Liver (tissue), 9 donors: ENCODE data around the gene ZNF532. TPM values are rescaled to one million over a fixed set of nuclear protein-coding genes. Genes with fewer than 3 reads are reported as not detected.

ENCODE experiments used
- DNase-seq: peaks from one replicate; pipeline ENCODE4 v3.0.0-alpha.2; 2017; ENCODE audit warnings: low spot score
- H3K27ac ChIP-seq, 2 donors: one replicate each; pipeline ENCODE4 v1.7.0; 2013; ENCODE audit warnings: inconsistent platforms in 2 of 2, low read length in 2 of 2, control low read depth in 1 of 2, low read depth in 1 of 2, mild to moderate bottlenecking in 1 of 2
- H3K27me3 ChIP-seq, 4 donors: one replicate each; pipeline versions ENCODE4 v1.6.1 to v1.7.0; 2013; ENCODE audit warnings: low read length in 3 of 4, inconsistent platforms in 1 of 4, mild to moderate bottlenecking in 1 of 4, moderate library complexity in 1 of 4; ENCODE audit not compliant: control insufficient read depth in 4 of 4, insufficient read depth in 4 of 4
- H3K36me3 ChIP-seq, 4 donors: one replicate each; pipeline versions ENCODE4 v1.6.1 to v1.7.0; 2013; ENCODE audit warnings: low read length in 3 of 4, mild to moderate bottlenecking in 3 of 4, low read depth in 1 of 4, moderate library complexity in 1 of 4; ENCODE audit not compliant: control insufficient read depth in 4 of 4, insufficient read depth in 3 of 4
- H3K4me1 ChIP-seq, 4 donors: one replicate each; pipeline versions ENCODE4 v1.6.1 to v1.7.0; 2013; ENCODE audit warnings: low read length in 3 of 4, mild to moderate bottlenecking in 3 of 4, moderate library complexity in 1 of 4; ENCODE audit not compliant: control insufficient read depth in 4 of 4, insufficient read depth in 4 of 4
- H3K4me3 ChIP-seq, 3 donors: one replicate each; pipeline versions ENCODE4 v1.6.1 to v1.7.0; 2013; ENCODE audit warnings: low read length in 3 of 3, control low read depth in 1 of 3, low read depth in 1 of 3, mild to moderate bottlenecking in 1 of 3
- H3K9ac ChIP-seq, 2 donors: one replicate each; pipeline ENCODE4 v1.7.0; 2013; ENCODE audit warnings: low read length in 2 of 2, mild to moderate bottlenecking in 2 of 2, moderate library complexity in 2 of 2, control low read depth in 1 of 2, low read depth in 1 of 2
- H3K9me3 ChIP-seq, 4 donors: one replicate each; pipeline versions ENCODE4 v1.6.1 to v1.7.0; 2013; ENCODE audit warnings: low read length in 3 of 4; ENCODE audit not compliant: control insufficient read depth in 4 of 4
- ATF3 ChIP-seq: IDR thresholded peaks from 2 replicates; pipeline ENCODE4 v1.6.1; 2016; ENCODE audit warnings: antibody characterized with exemption
- CTCF ChIP-seq: fragments of 150-350 bp; IDR thresholded peaks from 2 replicates; pipeline ENCODE4 v1.5.1; 2017; ENCODE audit warnings: improper control_type of control experiment, low read depth, low read length; ENCODE audit not compliant: missing input control
- EGR1 ChIP-seq, 2 donors: IDR thresholded peaks; 2 replicates each; pipeline ENCODE4 v1.6.1; 2016 to 2018; ENCODE audit warnings: antibody characterized with exemption in 2 of 2, low read depth in 2 of 2
- FOXA2 ChIP-seq: IDR thresholded peaks from 2 replicates; pipeline ENCODE4 v1.6.1; 2016; ENCODE audit warnings: antibody characterized with exemption
- GABPA ChIP-seq, 2 donors: IDR thresholded peaks in 1 of 2; conservative IDR thresholded peaks in 1 of 2; 2 replicates each; pipeline ENCODE4 v1.6.1; 2016; ENCODE audit warnings: antibody characterized with exemption in 2 of 2, mild to moderate bottlenecking in 1 of 2, moderate library complexity in 1 of 2
- HNF4A ChIP-seq, 2 donors: conservative IDR thresholded peaks; 2 replicates each; pipeline ENCODE4 v1.6.1; 2016; ENCODE audit warnings: antibody characterized with exemption in 2 of 2, mild to moderate bottlenecking in 2 of 2
- HNF4G ChIP-seq: IDR thresholded peaks from 2 replicates; pipeline ENCODE4 v1.6.1; 2016; ENCODE audit warnings: antibody characterized with exemption
- JUND ChIP-seq, 2 donors: IDR thresholded peaks; 2 replicates each; pipeline ENCODE4 v1.6.1; 2016; ENCODE audit warnings: antibody characterized with exemption in 2 of 2
- NR2F2 ChIP-seq: IDR thresholded peaks from 2 replicates; pipeline ENCODE4 v1.6.1; 2016; ENCODE audit warnings: antibody characterized with exemption
- RAD21 ChIP-seq, 2 donors: IDR thresholded peaks; 2 replicates each; pipeline ENCODE4 v1.6.1; 2016; ENCODE audit warnings: antibody characterized with exemption in 2 of 2, mild to moderate bottlenecking in 2 of 2
- RXRA ChIP-seq, 2 donors: IDR thresholded peaks; 2 replicates each; pipeline ENCODE4 v1.6.1; 2017 to 2018; ENCODE audit warnings: antibody characterized with exemption in 2 of 2, mild to moderate bottlenecking in 1 of 2
- SP1 ChIP-seq: IDR thresholded peaks from 2 replicates; pipeline ENCODE4 v1.6.1; 2018; ENCODE audit warnings: antibody characterized with exemption, mild to moderate bottlenecking
- TAF1 ChIP-seq: conservative IDR thresholded peaks from 2 replicates; pipeline ENCODE4 v1.6.1; 2016; ENCODE audit warnings: antibody characterized with exemption, mild to moderate bottlenecking
- YY1 ChIP-seq: IDR thresholded peaks from 2 replicates; pipeline ENCODE4 v1.6.1; 2016; ENCODE audit warnings: antibody characterized with exemption, mild to moderate bottlenecking
- WGBS: extraction: QIAGEN DNeasy Blood & Tissue Kit; methylation state at CpG from one replicate; pipeline ENCODE4 v1.1.7; 2013; 5-methylcytosine and 5-hydroxymethylcytosine counted together
- polyA plus RNA-seq, 2 donors: library from polyadenylated mRNA; stranded (reverse) in 1 of 2; unstranded in 1 of 2; fragments of 200-250 nt in 1 of 2; fragments of >200 nt in 1 of 2; fragmentation: Nextera tagmentation in 1 of 2; extraction: Ambion mirVana in 1 of 2; gene quantifications; one replicate each; pipeline versions ENCODE4 v1.2.1 to v1.2.3, GENCODE V29; 2013 to 2015
- total RNA-seq, 2 donors: library from RNA; depleted of rRNA; stranded (reverse); fragments of >200 nt; gene quantifications; one replicate each; pipeline ENCODE4 v1.2.3, GENCODE V29; 2014
- TF ChIP-seq, protein P1 (sequence below): IDR thresholded peaks from 2 replicates; pipeline ENCODE4 v1.6.1; 2016; ENCODE audit warnings: antibody characterized with exemption, mild to moderate bottlenecking
- TF ChIP-seq, protein P2 (sequence below): IDR thresholded peaks from 2 replicates; pipeline ENCODE4 v1.6.1; 2016; ENCODE audit warnings: antibody characterized with exemption
- TF ChIP-seq, protein P3 (sequence below): IDR thresholded peaks from 2 replicates; pipeline ENCODE4 v1.6.1; 2016; ENCODE audit warnings: antibody characterized with exemption
- donor health status: healthy.
- donor health status: healthy.
- donor health status: healthy.
- donor health status: healthy.
- donor health status: healthy.

Gene ZNF532
- total and polyA plus RNA-seq, 4 donors, result 0.68 to 5.6 (median 2.5) TPM

- H3K27me3 ChIP-seq, result no peaks in the 10 kb centered on the region
- H3K4me1 ChIP-seq, result peaks cover 0 to 6% (median 1%) of the 10 kb centered on the region in 4 donors
- H3K9ac ChIP-seq, result no peak overlapping the region
These were observed 16.0 kb upstream of the ZNF532 start for GRCh38 chr18:58848685-58849084.

DNA sequence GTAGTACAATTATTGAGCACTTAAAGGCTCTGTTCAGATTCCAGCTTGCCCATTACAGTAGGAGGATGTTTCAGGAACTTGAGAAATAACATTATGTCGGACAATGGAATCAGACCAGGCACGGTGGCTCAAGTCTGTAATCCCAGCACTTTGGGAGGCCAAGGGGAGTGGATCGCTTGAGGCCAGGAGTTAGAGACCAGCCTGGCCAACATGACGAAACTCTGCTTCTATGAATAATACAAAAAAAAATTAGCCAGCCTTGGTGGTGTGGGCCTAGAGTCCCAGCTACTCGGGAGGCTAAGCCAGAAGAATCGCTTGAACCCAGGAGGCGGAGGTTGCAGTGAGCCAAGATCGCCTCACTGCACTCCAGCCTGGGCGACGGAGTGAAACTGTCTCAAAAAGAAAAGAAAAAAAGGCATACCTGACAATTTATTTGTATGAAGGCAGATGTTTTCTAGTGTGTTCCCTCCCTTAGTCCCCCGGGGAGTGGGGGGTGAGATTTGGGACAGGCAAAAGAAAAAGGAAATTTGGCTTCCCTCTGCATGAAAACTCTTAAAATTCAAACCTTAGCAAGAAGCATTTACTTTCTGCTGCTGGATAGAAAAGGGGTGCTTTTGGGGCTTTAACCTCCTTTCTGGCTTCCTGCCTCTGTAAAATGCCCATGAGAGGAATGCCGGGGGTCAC lies 13.7 kb upstream of the ZNF532 start:
- DNase-seq, result no peak
- no peak overlapping the region for H3K27ac ChIP-seq

More at GRCh38 chr18:58848685-58849084, 16.0 kb upstream of the ZNF532 start:
- WGBS, result 92% methylated on average over 3 of the region's 3 CpGs
- Histone ChIP-seq H3K4me3 (no peak overlapping the region), H3K9me3 (peaks cover 0 to 3% (median 0%) of the 10 kb centered on the region in 4 donors), H3K27ac (no peak overlapping the region), H3K36me3 (no peaks in the 10 kb centered on the region)
- TF ChIP-seq, protein P1, sequence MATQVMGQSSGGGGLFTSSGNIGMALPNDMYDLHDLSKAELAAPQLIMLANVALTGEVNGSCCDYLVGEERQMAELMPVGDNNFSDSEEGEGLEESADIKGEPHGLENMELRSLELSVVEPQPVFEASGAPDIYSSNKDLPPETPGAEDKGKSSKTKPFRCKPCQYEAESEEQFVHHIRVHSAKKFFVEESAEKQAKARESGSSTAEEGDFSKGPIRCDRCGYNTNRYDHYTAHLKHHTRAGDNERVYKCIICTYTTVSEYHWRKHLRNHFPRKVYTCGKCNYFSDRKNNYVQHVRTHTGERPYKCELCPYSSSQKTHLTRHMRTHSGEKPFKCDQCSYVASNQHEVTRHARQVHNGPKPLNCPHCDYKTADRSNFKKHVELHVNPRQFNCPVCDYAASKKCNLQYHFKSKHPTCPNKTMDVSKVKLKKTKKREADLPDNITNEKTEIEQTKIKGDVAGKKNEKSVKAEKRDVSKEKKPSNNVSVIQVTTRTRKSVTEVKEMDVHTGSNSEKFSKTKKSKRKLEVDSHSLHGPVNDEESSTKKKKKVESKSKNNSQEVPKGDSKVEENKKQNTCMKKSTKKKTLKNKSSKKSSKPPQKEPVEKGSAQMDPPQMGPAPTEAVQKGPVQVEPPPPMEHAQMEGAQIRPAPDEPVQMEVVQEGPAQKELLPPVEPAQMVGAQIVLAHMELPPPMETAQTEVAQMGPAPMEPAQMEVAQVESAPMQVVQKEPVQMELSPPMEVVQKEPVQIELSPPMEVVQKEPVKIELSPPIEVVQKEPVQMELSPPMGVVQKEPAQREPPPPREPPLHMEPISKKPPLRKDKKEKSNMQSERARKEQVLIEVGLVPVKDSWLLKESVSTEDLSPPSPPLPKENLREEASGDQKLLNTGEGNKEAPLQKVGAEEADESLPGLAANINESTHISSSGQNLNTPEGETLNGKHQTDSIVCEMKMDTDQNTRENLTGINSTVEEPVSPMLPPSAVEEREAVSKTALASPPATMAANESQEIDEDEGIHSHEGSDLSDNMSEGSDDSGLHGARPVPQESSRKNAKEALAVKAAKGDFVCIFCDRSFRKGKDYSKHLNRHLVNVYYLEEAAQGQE, result no peak
- no peak for TF ChIP-seq FOXA2
- no peak for TF ChIP-seq TAF1
- no peak for TF ChIP-seq EGR1 (IDR thresholded peaks at IDR 0.05; ENCODE audit: low read depth in 2 of 2)
- TF ChIP-seq YY1, result no peak
- no peak for DNase-seq

More for the DNA sequence above, 13.7 kb upstream of the ZNF532 start:
- H3K4me3 ChIP-seq, result no peak overlapping the region
- no peak for TF ChIP-seq NR2F2
- TF ChIP-seq RXRA (IDR thresholded peaks at IDR 0.05), result no peak
- TF ChIP-seq ATF3, result no peak
- no peak for TF ChIP-seq GABPA (IDR thresholded peaks at IDR 0.05 in 1 of 2, conservative IDR thresholded peaks at IDR 0.05 in 1 of 2)
- no peak for TF ChIP-seq TAF1
- TF ChIP-seq, protein P2, sequence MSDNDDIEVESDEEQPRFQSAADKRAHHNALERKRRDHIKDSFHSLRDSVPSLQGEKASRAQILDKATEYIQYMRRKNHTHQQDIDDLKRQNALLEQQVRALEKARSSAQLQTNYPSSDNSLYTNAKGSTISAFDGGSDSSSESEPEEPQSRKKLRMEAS, result no peak
- no peak for TF ChIP-seq HNF4A (conservative IDR thresholded peaks at IDR 0.05)
- TF ChIP-seq CTCF, result no peak
- TF ChIP-seq RAD21 (IDR thresholded peaks at IDR 0.05), result no peak
- TF ChIP-seq SP1, result no peak
- TF ChIP-seq HNF4G, result no peak
- TF ChIP-seq, protein P3, sequence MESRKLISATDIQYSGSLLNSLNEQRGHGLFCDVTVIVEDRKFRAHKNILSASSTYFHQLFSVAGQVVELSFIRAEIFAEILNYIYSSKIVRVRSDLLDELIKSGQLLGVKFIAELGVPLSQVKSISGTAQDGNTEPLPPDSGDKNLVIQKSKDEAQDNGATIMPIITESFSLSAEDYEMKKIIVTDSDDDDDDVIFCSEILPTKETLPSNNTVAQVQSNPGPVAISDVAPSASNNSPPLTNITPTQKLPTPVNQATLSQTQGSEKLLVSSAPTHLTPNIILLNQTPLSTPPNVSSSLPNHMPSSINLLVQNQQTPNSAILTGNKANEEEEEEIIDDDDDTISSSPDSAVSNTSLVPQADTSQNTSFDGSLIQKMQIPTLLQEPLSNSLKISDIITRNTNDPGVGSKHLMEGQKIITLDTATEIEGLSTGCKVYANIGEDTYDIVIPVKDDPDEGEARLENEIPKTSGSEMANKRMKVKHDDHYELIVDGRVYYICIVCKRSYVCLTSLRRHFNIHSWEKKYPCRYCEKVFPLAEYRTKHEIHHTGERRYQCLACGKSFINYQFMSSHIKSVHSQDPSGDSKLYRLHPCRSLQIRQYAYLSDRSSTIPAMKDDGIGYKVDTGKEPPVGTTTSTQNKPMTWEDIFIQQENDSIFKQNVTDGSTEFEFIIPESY, result no peak
- TF ChIP-seq, protein P1, result no peak
- TF ChIP-seq JUND (IDR thresholded peaks at IDR 0.05), result no peak
- H3K4me1 ChIP-seq, result peaks cover 0 to 6% (median 1%) of the 10 kb centered on the region in 4 donors
- WGBS, result 90% methylated on average over 12 of the region's 12 CpGs
- peaks cover 0 to 3% (median 0%) of the 10 kb centered on the region in 4 donors for H3K9me3 ChIP-seq
- no peaks in the 10 kb centered on the region for H3K27me3 ChIP-seq
- no peaks in the 10 kb centered on the region for H3K36me3 ChIP-seq
- no peak overlapping the region for H3K9ac ChIP-seq
